ENCODE measurements around the gene TMEM254.
"Not testable (repeated sequence)": the region's sequence is repeated elsewhere in the genome, so short reads cannot be mapped to it uniquely, and the experiment has no call there.

Gene TMEM254

GRCh38 chr10:80077869-80078447, 507 bp upstream of the TMEM254 start:
- no peak for DNase-seq

- DNase-seq: no peak
Observed at GRCh38 chr10:80079312-80079719, 851 bp downstream of the TMEM254 start.

GRCh38 chr10:80081026-80081425, 2.6 kb downstream of the TMEM254 start:
- DNase-seq: no peak

GRCh38 chr10:80081801-80082750, 3.6 kb downstream of the TMEM254 start:
- DNase-seq: no peak

GRCh38 chr10:80090121-80090520, 11.7 kb downstream of the TMEM254 start:
- no peak for DNase-seq

- no peak for DNase-seq
Observed at GRCh38 chr10:80094231-80094630, 15.8 kb downstream of the TMEM254 start.

GRCh38 chr10:80098272-80098671, 19.8 kb downstream of the TMEM254 start:
- DNase-seq: not testable (repeated sequence)

- not testable (repeated sequence) for DNase-seq
Observed at GRCh38 chr10:80099295-80099694, 20.8 kb downstream of the TMEM254 start.

- DNase-seq: no peak
Observed at GRCh38 chr10:80100116-80100515, 21.7 kb downstream of the TMEM254 start.

- DNase-seq: no peak
Observed at GRCh38 chr10:80100861-80101695, 22.6 kb downstream of the TMEM254 start.

GRCh38 chr10:80104066-80104926, 25.8 kb downstream of the TMEM254 start:
- no peak for DNase-seq

- no peak for DNase-seq
Observed at GRCh38 chr10:80108576-80109239, 30.2 kb downstream of the TMEM254 start.

- no peak for DNase-seq
Observed at GRCh38 chr10:80110986-80111385, 32.5 kb downstream of the TMEM254 start.

GRCh38 chr10:80118669-80119068, 40.2 kb downstream of the TMEM254 start:
- no peak for DNase-seq

GRCh38 chr10:80122110-80122710, 43.7 kb downstream of the TMEM254 start:
- DNase-seq: no peak

GRCh38 chr10:80122746-80123145, 44.3 kb downstream of the TMEM254 start:
- no peak for DNase-seq

- DNase-seq: no peak
Observed at GRCh38 chr10:80126876-80127275, 48.4 kb downstream of the TMEM254 start.

GRCh38 chr10:80131499-80131901, 53.0 kb downstream of the TMEM254 start:
- DNase-seq: no peak

GRCh38 chr10:80132299-80133139, 54.1 kb downstream of the TMEM254 start, which contains the start of gene PLAC9:
TSS of gene PLAC9 (plus strand) at chr10:80132730. CDS start at chr10:80132763, 33 bp downstream.
- no peak for DNase-seq

GRCh38 chr10:80133206-80133605, 54.7 kb downstream of the TMEM254 start:
- DNase-seq: no peak
